Amniotic stem cell (primary cell): ENCODE data around the gene KREMEN1.

Experiments used
- DNase-seq: peaks from one replicate; lab custom pipeline; 2025; lab: John Stamatoyannopoulos, UW

Gene KREMEN1

DNA sequence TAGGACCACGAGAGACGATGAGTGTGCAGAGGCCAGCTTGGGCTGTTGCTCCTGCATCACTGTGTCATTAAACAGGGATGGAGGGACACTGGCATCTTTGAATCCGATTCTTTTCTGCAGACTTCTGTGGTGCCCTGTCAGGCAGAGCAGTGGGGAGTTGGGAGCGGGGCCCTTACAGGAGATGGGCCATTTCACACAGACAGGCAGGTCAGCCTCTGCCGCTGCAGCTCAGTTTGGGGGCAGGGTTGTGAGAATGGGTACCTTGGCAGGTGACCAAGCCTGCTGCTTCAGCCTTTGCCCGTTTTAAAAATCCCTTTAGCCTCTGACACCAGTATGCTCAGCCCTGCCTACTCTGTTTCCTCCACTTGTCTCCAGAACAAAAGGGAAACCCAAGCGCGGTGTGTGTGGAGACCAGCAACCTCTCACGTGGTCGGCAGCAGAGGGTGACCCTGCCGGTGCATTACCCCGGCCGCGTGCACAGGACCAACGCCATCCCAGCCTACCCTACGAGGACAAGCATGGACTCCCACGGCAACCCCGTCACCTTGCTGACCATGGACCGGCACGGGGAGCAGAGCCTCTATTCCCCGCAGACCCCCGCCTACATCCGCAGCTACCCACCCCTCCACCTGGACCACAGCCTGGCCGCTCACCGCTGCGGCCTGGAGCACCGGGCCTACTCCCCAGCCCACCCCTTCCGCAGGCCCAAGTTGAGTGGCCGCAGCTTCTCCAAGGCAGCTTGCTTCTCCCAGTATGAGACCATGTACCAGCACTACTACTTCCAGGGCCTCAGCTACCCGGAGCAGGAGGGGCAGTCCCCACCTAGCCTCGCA is 23.8 kb upstream of the KREMEN1 start:
- no peak for DNase-seq

DNA sequence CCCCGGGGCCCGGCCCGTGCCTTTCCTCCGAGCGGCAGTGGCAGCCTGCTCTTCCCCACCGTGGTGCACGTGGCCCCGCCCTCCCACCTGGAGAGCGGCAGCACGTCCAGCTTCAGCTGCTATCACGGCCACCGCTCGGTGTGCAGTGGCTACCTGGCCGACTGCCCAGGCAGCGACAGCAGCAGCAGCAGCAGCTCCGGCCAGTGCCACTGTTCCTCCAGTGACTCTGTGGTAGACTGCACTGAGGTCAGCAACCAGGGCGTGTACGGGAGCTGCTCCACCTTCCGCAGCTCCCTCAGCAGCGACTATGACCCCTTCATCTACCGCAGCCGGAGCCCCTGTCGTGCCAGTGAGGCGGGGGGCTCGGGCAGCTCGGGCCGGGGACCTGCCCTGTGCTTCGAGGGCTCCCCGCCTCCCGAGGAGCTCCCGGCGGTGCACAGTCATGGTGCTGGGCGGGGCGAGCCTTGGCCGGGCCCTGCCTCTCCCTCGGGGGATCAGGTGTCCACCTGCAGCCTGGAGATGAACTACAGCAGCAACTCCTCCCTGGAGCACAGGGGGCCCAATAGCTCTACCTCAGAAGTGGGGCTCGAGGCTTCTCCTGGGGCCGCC is 23.1 kb upstream of the KREMEN1 start:
- DNase-seq, result no peak

DNA sequence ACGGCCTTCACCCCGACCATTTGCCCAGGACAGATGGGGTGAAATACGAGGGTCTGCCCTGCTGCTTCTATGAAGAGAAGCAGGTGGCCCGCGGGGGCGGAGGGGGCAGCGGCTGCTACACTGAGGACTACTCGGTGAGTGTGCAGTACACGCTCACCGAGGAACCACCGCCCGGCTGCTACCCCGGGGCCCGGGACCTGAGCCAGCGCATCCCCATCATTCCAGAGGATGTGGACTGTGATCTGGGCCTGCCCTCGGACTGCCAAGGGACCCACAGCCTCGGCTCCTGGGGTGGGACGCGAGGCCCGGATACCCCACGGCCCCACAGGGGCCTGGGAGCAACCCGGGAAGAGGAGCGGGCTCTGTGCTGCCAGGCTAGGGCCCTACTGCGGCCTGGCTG is 22.4 kb upstream of the KREMEN1 start:
- no peak for DNase-seq

DNA sequence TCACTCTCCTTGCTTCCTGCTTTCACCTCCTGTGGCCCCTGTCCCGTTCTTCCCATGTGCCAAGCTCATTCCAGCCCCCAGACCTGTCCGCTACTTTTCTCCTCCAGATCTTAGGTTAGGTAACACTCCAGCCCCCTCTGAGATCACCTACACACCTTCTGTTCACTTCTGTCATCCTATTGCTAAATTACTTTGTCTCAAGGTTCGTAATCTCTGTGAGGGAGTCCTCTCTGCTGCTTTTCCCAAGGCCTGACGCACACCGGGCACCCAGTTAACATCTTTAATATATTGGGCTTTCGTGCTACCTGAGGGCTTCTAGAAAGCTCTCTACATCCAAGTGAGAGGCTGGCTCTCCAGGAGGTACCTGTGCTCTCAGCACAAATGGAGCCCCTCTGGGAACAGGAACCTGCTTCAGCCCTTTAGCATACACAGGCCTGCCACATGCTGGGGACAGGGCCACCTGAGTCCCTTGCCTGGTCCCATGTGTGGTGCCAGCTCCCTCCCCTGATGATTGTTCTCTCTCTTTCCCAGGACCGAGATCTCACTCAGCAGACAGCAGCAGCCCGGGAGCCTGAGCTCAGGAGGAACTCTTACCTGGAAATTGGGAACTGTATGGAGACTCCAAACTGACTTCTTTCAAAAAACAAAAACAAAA is 19.7 kb upstream of the KREMEN1 start:
- no peak for DNase-seq

DNA sequence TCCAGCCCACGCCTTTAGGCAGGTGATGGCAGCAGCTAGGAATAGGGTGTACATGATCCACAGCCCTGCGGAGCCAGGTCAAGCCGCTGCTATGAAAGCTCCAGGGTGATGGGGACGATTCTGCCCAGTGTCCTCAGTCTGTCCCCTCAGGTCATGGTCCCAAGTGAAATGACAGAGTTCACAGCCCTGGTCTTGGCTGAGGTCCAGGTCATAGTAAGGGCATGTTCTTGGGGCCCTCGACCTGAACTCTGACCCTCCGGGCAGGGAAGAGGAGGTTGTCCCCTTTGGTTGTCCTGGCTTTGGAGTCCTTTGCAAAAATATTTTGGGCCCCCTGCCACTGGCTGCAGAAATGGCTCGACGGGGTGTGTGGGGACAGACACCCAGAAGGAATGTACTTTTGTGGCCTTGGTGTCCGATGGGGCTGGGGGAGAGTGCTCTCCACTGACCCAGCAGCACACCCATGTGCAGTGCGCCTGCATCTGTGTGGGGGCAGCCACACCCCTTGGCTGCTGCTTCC is 18.5 kb upstream of the KREMEN1 start:
- no peak for DNase-seq

DNA sequence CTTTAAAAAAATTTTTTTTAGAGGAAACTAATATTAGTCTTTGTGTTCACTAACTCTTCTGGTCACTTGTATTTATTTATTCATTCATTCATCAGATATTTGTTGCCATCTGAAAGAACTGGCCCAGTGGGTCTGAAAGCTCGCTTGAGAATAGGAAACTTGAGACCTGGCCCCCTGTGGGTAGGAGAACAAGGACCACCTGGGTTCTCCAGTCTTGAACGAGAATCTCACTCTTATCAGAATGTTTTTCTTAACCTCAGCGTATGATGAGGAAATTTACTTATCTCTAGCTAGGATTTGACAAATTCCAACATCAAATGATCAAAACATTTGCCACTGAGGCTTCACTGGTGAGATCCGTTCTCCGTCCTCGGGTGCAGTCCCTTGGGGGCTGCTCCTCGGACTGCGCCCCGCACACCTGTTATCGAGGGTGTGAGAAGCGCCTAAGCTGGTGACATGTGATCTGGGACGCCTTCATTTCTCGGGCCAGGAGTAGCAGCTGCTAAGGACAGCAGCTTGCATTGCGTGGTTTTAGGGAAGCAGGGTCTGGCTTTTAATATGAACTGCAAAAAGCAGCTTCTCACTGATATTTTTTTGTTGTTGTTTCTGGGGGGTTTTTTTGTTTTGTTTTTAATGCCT is 17.5 kb upstream of the KREMEN1 start:
- no peak for DNase-seq

DNA sequence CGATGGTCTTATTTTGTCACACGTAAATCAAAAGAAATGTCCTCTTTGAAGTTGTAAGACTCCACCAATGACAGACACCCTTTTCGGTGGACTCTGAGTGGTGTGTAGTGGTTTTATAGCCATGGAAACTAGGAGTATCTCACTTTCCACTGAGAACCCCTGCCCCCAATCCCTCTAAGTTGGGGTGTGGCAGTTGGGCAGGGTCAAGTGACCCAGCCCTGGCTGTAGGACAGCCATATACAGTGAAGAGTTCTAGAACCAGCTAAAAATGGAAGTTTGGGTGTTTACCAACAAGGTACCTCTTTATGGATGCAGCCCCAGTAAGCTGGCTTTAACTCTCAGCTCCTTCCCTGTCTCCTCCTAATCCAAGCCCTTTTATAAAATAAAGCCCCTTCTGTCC is 16.4 kb upstream of the KREMEN1 start:
- no peak for DNase-seq

DNA sequence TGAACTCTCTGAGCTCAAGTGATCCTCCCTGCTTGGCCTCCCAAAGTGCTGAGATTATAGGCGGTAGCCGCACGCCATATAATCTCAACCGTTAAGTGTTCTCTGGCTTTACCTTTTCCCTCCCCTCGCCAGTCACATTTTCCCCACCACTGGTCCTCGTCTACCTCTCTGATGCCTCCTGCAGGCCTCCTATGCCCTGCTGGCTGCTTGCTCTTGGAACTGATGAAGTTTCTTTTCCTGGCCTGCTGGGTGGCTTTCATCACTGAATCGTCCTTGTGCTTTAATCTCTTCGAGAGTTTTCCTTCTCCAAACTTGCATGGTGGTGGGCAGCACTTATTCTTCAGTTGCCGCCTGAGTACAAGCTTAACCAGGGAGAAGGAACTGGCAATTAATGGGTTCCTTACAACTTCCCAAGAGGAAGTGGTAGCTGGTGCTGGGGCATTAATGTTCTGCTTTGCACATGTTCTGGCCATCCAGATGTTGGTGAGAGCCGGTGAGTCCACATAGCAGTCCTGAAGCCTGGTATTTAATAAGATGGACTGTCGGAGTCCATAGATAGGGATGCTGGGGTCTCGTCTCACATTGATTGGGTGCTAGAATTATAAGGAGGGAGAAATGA is 12.5 kb upstream of the KREMEN1 start:
- no peak for DNase-seq

DNA sequence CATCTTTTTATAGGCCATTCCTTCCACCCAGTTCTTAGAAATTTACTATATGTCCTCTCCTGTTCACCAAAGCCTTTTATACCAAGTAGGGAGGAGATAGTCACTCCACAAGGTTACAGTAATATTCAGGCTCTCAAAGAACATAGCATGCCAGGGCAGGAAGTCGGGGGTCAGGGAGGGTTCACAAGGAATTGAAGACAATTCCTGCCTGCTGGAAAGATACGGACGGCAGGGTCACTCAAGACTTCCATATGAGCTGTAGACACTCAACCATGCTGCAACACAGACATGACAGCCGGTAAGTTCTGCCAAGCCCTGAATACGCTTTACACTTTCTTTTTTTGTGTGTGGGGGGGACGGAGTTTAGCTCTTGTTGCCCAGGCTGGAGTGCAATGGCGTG is 11.9 kb upstream of the KREMEN1 start:
- DNase-seq, result no peak

DNA sequence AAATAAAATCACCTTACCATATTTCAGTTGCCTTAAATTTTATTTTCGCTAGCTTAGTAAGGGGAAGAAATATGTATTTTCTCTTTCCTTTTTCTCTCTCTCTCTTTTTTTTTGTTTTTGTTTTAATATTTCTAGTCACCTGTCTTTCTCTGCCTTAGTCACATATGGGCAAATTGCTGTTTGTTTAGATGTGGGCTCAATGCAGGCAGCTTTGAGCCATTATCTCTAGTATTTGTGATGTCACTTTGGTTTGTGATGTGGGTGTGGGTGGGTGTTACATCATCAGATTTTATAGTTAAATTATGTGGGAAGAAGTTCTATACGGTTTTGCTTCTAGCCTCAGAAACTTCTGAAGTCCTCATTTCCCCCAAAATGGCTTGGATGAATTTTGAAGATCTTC is 11.1 kb upstream of the KREMEN1 start, which contains the start of gene C22orf31:
TSS of gene C22orf31 (minus strand) at position 59 of the 400 bp plus-strand sequence. CDS start at position 20, 39 bp downstream.
- no peak for DNase-seq

DNA sequence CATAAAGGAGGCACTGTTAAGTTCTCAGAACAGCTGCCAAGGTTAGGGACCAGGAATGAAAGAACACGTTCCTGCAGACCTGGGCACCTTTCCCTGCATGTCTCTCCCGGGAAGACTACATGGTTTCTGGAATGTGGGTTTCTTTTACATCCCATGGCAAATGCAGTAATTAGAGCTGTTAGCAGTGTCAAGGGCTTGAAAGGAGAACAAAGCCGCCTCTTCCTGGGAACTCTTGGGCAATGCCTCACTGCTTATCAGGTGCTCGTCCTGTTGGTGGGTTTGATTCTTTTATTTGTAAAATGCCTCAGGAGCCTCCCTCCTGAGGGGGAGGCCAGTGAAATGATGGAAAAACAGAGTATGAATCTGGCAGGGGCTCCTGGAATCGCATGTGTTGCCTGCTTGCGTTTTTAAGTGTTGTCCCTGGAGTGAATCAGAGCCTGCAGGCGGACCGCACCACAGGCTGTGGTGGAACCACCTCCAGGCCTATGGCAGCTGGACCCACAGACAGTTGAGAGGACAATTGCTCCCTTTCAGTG is 10.5 kb upstream of the KREMEN1 start:
- no peak for DNase-seq

DNA sequence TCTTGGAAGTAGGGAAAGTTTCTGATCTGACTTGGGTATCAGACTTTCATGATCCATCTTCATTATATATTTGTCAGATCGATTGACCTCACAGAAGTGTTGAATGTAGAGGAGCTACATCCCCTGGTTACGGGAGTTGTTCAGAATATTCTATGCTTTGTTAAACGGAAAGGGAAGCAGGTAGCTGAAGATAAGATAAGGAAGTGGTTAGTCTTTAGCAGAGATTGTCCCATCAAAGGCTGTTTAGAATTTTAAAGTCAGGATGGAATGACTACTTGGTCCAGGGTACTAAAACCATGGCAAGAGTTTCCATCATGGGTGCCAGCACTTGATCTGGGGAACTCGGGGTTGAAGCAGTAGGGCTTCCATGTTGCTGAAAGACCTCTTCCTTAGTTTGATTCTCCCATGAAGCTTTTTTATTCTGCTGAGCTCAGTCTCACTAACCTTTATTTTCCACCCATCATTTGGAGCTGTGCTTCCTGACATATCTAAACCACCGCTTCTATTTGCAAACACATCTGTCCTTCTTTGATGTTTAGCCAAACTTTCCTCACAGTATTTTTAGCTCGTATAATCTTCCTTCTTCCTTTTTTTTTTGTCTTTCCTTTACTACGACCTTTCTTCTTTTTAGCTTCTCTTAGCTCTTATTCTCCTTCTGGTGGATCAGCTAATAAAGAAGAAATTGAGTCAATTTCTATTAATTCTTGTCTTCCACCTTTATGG is 7.2 kb upstream of the KREMEN1 start:
- DNase-seq, result no peak

DNA sequence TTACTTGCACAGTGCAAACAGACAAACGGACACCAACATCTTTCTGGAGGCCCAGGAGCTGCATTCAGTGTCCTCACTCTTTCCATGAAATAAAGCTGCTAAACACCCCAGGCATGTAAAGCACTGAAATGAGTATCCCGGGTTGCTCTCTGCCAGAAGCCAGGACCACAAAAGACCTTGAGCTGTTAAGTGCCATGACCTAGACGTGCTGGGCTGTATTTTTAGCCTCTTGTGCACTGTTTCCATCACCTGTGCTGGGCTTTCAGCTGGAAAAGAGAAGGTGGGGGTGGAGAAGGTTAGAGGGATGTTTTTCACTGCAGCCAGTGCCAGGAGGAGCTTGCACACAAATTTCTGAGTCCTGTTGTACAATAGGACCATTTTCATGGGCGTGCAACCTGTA is 3.4 kb upstream of the KREMEN1 start:
- no peak for DNase-seq

DNA sequence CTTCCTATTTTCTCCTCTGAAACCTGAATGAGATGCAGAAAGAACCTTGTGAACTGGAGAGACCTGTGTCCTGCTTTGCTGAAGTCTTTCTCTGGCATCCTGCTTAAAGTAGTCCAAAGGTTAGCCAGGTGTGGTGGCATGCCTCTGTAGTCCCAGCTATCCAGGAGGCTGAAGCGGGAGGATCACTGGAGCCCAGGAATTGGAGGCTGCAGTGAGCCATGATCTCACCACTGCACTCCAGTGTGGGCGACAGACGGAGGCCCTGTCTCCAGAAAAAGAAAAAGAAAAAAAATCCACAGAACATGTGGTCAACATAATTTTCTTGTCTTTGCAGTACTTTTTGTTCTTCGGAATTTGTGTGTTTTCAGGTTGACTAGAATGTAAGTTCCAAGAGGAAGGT is 2.3 kb upstream of the KREMEN1 start:
- no peak for DNase-seq

DNA sequence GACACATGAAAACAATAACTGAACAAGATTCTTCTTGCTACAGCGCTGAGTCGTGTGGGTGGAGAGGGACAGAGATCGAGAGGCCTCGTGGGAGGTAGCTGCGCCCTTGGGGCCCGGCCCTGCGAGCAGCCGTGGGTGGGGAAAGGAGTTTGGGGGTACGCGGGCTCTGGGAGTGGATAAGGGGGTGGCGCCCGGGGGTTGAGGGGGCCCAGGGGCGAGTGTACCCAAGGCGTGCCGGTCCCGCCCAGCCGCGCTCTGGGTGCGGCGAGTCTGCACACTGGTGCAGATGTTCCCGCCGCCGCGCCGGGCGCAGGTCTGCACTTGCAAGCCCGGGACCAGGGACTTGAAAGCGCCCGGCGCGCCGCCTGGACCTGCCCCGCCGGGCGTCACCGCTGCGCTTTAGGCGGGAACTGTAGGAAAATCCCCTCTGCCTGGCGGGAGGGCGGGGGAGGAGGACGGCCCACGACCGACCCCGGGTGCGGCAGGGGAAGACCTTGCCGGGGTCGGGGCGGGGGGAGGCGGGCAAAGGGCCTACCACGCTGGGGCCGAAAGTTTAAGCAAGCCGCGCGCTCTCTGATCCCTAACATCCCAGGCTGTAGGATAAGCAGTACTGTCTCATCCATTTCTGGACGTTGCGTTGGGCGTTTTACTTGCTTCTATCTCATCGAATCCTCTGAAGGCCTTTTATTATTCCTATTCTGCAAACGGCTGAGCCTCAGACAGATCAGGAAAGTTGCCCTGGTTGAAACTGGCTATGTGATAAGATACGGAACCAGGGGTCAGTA is 1.4 kb upstream of the KREMEN1 start:
- no peak for DNase-seq

DNA sequence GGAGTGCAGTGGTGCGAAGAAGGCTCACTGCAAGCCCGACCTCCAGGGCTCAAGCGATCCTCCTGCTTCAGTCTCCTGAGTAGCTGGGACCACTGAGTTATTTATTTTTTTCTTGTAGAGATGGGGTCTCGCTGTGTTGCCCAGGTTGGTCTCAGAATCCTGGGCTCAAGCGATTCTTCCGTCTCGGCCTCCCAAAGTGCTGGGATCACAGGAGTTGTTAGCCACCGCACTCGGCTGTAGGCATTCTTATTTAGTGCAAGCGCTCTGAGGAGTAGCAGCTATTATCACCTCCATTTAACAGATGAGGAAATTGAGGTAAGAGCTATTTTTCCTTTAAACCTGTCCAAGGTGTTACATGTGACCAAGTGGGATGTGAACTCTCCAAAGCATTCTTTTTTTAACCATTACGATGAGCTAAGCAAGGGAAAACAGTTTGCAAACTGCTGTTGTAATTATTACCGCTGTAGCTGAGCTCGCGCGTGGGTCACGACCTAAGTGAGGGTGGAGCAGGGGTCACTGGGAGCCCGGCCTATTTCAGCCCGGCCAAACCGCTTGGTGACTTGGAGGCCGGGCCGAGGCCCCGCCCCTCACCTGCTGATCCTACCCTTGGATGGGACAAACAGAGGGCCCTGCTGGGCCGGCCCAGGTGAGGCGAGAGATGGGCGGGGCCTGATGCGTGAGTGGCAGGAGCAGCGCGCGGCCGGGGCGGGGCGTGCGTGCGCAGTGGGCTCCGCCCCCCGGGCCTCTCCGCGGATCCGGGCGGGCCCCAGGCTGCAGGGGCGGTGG is 449 bp upstream of the KREMEN1 start:
- DNase-seq, result peak; percentile 32

DNA sequence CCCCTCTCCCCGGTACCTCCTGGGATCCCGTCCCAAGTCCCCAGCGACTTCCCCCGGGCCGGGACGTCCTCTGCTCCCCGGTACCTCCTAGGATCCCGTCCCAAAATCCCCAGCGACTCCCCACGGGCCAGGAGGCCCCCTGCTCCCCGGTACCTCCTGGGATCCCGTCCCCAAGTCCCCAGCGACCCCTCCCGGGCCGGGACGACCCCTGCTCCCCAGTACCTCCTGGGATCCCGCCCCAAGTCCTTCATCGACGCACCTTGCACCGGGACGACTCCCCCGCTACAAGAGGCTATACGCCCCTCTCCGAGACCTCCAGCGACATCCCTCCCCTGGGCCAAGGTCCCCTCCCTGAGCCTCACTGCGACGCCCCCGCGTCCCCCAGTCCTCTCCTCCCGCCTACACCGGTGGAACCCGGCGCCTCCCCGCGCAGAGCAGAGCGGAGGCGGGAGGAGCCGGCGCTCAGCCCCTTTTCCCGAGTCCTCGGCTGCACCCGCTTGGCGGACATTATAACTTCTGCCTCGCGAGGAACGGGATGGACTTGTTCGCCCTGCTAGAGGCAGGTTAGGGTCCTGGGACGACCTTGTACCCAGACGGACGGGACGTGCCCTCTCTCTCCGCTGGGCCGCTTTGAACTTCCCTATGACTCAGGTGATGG is 912 bp downstream of the KREMEN1 start:
- DNase-seq, result no peak

DNA sequence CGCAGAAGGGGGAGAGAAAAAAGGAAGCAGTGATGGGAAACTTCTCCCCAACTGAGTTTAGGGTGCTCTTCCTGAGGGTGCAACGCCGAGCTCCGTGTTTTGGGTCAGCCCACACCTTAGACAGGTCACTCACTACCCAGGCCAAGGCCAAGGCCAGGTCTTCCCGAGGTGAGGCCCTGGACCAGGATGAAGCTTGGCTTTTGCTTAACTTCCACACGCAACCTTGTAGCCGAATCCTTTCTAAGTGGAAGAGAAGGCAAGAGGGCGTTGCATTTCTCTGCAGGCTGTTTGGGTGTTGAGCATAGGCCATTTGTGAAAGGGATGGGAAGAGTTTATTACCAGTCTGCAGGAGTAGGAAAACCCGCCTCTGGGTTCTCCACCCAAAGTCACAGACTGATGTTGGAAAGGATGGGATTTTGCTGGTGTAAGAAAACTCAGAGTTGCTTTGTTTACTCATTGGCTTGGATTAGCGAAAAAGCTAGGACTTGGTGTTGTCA is 1.5 kb downstream of the KREMEN1 start:
- no peak for DNase-seq
